ENCODE measurements around the gene S1PR2. TPM values are rescaled to one million over a fixed set of nuclear protein-coding genes. Genes with fewer than 3 reads are reported as not detected.

S1PR2 gene
- total and polyA plus RNA-seq, 9 donors, result 3.6 to 25.9 (median 7.0) TPM

DNA sequence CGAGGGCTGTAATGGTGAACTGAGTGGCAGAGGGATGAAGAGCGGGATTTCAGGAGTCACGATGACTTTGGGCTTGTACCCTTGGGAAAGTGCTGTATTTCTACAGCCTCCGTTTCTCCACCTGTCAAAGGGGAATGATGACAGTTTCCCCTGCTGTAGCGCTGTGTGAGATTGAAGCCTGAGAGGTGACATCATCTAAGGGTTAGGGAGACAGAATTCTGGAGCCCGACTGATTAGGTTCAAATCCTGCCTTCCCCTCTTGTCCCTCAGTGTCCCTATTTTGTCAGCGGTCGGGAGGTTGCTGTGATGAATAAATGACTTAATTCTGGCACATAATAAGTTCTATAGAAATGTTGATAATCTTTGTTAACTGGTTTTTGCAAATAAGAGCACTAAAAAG, 21.6 kb upstream of the S1PR2 start:
- WGBS, 3 donors, result 13 to 20% (median 17%) methylated on average over 8 of the region's 8 CpGs
- intact Hi-C loops (cut with DNase I), result loop anchor here in 3 of 4 donors (10.0 kb wide), 2 partner anchors 58 to 318 kb away; partner anchors contain the start of genes OLFM2 (in 2 of the 3) and DNMT1 (in 1 of the 3)
- Histone ChIP-seq H3K27me3 (no peaks in the 10 kb centered on the region), H3K4me1 (ENCODE audit: insufficient read depth) (peaks cover 6% of the 10 kb centered on the region), H3K4me3 (peak overlapping the region; percentile 72), H3K9me3 (no peaks in the 10 kb centered on the region), H3K36me3 (no peaks in the 10 kb centered on the region), H3K27ac (peak overlapping the region in 1 of 2 donors; percentile 76)
- DNase-seq, result no peak
- TF ChIP-seq EP300 (IDR thresholded peaks at IDR 0.05), result no peak
- no peak for TF ChIP-seq POLR2A (IDR thresholded peaks at IDR 0.05)
- TF ChIP-seq, protein P1, sequence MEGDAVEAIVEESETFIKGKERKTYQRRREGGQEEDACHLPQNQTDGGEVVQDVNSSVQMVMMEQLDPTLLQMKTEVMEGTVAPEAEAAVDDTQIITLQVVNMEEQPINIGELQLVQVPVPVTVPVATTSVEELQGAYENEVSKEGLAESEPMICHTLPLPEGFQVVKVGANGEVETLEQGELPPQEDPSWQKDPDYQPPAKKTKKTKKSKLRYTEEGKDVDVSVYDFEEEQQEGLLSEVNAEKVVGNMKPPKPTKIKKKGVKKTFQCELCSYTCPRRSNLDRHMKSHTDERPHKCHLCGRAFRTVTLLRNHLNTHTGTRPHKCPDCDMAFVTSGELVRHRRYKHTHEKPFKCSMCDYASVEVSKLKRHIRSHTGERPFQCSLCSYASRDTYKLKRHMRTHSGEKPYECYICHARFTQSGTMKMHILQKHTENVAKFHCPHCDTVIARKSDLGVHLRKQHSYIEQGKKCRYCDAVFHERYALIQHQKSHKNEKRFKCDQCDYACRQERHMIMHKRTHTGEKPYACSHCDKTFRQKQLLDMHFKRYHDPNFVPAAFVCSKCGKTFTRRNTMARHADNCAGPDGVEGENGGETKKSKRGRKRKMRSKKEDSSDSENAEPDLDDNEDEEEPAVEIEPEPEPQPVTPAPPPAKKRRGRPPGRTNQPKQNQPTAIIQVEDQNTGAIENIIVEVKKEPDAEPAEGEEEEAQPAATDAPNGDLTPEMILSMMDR (IDR thresholded peaks at IDR 0.05), result no peak

DNA sequence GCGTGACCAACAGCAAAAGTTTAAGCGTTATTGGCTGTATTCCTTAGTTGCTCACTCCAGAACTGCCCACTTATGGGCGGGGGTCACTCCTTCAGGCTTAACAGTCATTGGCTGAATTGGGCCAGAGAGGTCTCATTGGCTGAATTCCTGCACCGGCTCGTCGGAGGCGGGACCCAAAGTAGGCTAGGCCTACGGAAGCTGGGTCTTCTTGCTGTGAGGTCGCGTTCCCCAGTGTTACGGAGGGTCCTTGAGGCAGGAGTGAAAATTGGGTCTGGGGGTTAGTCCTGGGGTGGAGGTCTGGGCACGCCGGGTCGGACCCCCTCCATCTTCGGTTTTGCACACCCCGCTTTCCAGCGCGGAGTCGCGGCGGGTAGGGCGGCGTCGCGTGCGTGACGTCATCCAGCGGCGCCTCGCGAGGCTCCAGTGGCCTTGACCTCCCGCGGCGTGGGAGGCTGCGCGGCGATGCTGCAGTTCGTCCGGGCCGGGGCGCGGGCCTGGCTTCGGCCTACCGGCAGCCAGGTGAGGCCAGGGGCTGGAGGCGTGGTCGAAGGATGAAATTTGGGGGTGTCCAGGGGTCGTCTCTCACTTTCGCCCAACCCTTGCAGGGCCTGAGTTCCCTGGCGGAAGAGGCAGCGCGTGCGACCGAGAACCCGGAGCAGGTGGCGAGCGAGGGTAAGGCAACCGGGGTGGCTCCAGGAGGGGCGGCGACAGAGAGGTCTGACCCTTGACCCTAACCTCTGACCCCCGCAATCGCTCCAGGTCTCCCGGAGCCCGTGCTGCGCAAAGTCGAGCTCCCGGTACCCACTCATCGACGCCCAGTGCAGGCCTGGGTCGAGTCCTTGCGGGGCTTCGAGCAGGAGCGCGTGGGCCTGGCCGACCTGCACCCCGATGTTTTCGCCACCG, 20.9 kb upstream of the S1PR2 start, which contains the start of gene MRPL4:
Gene MRPL4, plus strand, starts transcription at position 423 of the 903 bp plus-strand sequence. Its CDS starts 40 bp downstream, at position 463.
- Histone ChIP-seq H3K27ac (peak within 1 kb of the TSS; percentile 54 to 76), H3K4me1 (ENCODE audit: insufficient read depth) (peaks cover 6% of the 10 kb centered on the region), H3K27me3 (no peaks in the 10 kb centered on the region), H3K36me3 (no peaks in the 10 kb centered on the region), H3K4me3 (peak within 1 kb of the TSS; percentile 72), H3K9me3 (no peaks in the 10 kb centered on the region)
- 0 to 1% (median 0%) methylated on average over 69 to 77 of the region's 77 CpGs for WGBS, 3 donors
- intact Hi-C loops (cut with DNase I), result loop anchor here in 3 of 4 donors (10.0 kb wide), 2 partner anchors 57 to 317 kb away; partner anchors contain the start of genes OLFM2 (in 2 of the 3) and DNMT1 (in 1 of the 3)
- no peak for TF ChIP-seq EP300 (IDR thresholded peaks at IDR 0.05)
- TF ChIP-seq, protein P1 (IDR thresholded peaks at IDR 0.05), result peak in 2 of 3 donors; percentile 14 to 54
- peak; percentile 95 to 97 (median 96) for DNase-seq

DNA sequence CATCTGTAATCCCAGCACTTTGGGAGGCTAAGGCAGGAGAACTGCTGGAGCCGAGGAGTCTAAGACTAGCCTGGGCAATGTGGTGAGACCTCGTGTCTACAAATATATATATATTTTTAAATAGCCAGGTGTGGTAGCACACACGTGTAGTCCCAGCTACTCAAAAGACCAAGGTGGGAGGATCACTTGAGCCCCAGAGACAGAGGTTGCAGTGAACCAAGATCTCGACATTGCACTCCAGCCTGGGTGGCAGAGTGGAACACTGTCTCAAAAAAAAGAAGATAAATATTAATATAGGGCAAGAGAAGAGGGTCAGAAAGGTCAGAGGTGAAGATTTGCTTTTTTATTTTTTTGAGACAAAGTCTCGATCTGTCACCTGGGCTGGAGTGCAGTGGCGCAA, 15.4 kb upstream of the S1PR2 start:
- Histone ChIP-seq H3K27ac (no peak overlapping the region), H3K4me3 (no peak overlapping the region), H3K9me3 (no peaks in the 10 kb centered on the region), H3K36me3 (no peaks in the 10 kb centered on the region), H3K4me1 (ENCODE audit: insufficient read depth) (peaks cover 3% of the 10 kb centered on the region), H3K27me3 (no peaks in the 10 kb centered on the region)
- no peak for DNase-seq
- TF ChIP-seq, protein P1 (IDR thresholded peaks at IDR 0.05), result no peak
- TF ChIP-seq POLR2A (IDR thresholded peaks at IDR 0.05), result no peak
- no peak for TF ChIP-seq EP300 (IDR thresholded peaks at IDR 0.05)
- intact Hi-C loops (cut with DNase I), result loop anchor here in 2 of 4 donors (10.0 kb wide), 2 partner anchors 132 to 142 kb away; partner anchors contain the start of genes ANGPTL6 (in 1 of the 2), EIF3G (in 1 of the 2), P2RY11 (in 1 of the 2) and PPAN (in 1 of the 2)
- WGBS, 3 donors, result 82 to 85% (median 84%) methylated on average over 6 of the region's 6 CpGs

DNA sequence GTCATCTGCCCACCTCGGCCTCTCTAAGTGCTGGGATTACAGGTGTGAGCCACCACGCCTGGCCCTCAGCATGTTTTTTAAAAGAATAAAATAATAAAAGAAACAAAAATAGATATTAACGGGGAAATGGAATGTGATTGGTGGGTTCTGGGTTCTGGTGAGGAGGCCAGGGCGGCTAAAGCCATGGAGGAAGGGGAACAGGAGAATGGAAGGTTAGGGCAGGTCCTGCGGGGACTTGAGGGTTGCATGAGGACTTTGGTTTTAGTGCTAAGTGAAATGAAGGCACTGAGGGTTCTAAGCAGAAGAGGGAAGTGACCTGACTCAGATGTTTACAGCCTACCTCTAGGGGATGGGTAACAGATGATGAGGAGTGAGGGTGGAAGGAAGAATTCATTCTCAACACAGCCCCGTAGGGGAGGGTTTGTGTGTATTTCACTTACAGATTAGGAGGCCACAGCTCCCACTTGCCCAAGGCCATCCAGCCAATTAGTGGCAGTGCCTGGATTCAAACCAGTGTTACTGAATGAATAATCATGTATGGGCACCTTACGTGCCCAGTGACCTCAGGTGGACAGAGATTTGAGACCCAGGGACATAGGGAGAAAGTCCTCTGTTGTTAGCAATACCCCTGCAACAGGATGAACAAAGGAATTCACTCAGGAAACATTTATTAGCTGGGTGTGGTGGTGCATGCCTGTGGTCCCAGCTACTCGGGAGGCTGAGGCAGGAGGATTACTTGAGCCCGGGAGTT, 14.2 kb upstream of the S1PR2 start:
- intact Hi-C loops (cut with DNase I), result loop anchor here in 2 of 4 donors (10.0 kb wide), 2 partner anchors 131 to 141 kb away; partner anchors contain the start of genes ANGPTL6 (in 1 of the 2), EIF3G (in 1 of the 2), P2RY11 (in 1 of the 2) and PPAN (in 1 of the 2)
- H3K4me1 ChIP-seq (ENCODE audit: insufficient read depth), result no peaks in the 10 kb centered on the region
- 62 to 72% (median 68%) methylated on average over 9 of the region's 9 CpGs for WGBS, 3 donors

More for the DNA sequence above, 14.2 kb upstream of the S1PR2 start:
- no peaks in the 10 kb centered on the region for H3K36me3 ChIP-seq
- no peak for DNase-seq
- H3K27ac ChIP-seq, result no peak overlapping the region
- H3K4me3 ChIP-seq, result no peak overlapping the region
- no peaks in the 10 kb centered on the region for H3K27me3 ChIP-seq
- H3K9me3 ChIP-seq, result no peaks in the 10 kb centered on the region
- TF ChIP-seq, protein P1 (IDR thresholded peaks at IDR 0.05), result no peak
- TF ChIP-seq POLR2A (IDR thresholded peaks at IDR 0.05), result no peak
- no peak for TF ChIP-seq EP300 (IDR thresholded peaks at IDR 0.05)

Measured in ovary (tissue), 9 donors.